ENCODE data around the gene EEF1AKMT4. TPM values are rescaled to one million over a fixed set of nuclear protein-coding genes. Genes with fewer than 3 reads are reported as not detected.

Gene EEF1AKMT4
- total and polyA plus RNA-seq, 2 of the 4 experiments (the other 2 are of a cell fraction), result 2.9 to 3.6 TPM

DNA sequence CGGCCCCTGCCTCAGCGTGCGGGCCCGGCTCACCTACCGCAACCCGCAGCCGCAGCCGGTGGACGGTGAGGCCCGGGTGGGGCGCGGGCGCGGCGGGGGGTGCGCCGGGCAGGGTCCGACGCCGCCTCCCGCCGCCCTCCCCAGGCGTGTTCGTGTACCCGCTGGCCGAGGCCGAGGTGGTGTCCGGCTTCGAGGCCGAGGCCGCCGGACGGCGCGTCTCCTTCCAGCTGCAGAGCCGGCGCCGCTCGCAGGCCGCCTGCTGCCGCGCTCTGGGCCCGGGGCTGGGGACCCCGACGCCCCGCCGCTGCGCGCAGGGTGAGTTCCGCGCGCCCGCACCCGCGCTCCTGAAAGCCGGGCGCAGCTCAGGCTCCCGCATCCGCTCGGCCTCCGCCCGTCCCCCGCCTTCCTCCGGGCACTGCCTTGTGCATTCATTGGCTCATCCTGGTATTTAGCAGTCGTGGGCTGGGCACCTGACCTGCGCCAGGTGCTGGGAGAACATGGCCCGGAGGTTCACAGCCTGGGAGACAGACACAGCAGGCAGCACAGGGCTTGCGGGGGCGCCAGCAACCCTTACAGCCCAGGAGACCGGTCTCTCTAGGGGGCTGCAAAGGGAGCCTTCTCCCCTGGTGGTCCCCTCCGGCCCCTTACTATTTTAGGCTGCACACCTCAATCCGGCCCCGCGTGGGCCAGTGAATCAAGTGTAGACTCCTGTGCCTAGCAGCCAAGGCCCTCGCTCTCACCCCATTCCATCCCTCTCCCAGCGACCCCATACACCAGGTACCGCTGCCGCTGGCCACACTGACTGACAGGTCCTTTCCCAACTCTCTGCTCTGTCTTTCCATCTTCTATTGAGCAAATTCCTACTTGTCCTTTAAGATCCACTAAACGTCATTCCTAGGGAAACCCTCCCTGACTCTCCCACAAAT, 18.6 kb upstream of the EEF1AKMT4 start:
- in situ Hi-C loops (cut with MboI; ENCODE audit: low sequenced_read_pairs) (no loop called here), dilution Hi-C loops (cut with HindIII; ENCODE audit: low sequenced_read_pairs, unreplicated experiment) (no loop called here), intact Hi-C loops (cut with micrococcal nuclease) (no loop called here)
- Histone ChIP-seq H4K8ac (ENCODE audit: low read depth in 2 of 2, low read length in 2 of 2) (no peak overlapping the region), H3K4me1 (ENCODE audit: control insufficient read depth, insufficient read depth, low read length) (no peaks in the 10 kb centered on the region; the same call in 1 of the 2 replicates), H3K79me1 (ENCODE audit: low read depth in 1 of 2, low read length in 2 of 2) (no peaks in the 10 kb centered on the region), H2AFZ (replicated peaks; ENCODE audit: low read length, poor library complexity) (peak overlapping the region; percentile 19), H4K20me1 (ENCODE audit: insufficient read depth, low read length) (no peaks in the 10 kb centered on the region; the same call in 1 of the 2 replicates), H2BK5ac (ENCODE audit: low read depth, low read length, poor library complexity, severe bottlenecking) (no peak overlapping the region), H3K23ac (ENCODE audit: low read depth, low read length) (no peak overlapping the region), H3K4ac (ENCODE audit: low read depth, low read length) (no peak overlapping the region), H4K91ac (ENCODE audit: insufficient read depth, low read depth, low read length) (no peak overlapping the region), H3K9ac (ENCODE audit: low read depth, low read length) (no peak overlapping the region), H3K4me2 (ENCODE audit: low read depth, low read length) (no peak overlapping the region), H3K27ac (ENCODE audit: insufficient read depth, low read length) (no peak overlapping the region), H3K9me1 (ENCODE audit: insufficient read depth, low read length) (0 out of 2 replicates have a peak, but pooled peaks cover 3% of the 10 kb centered on the region), H3K4me3 (ENCODE audit: insufficient read depth, low read depth, low read length) (no peak overlapping the region), H2AK5ac (ENCODE audit: low read depth, low read length) (no peak overlapping the region), H2BK20ac (ENCODE audit: low read depth, low read length) (no peak overlapping the region), H3K14ac (replicated peaks; ENCODE audit: low read depth, low read length) (no peak overlapping the region), H3K9me3 (ENCODE audit: control insufficient read depth, insufficient read depth, low read length) (no peaks in the 10 kb centered on the region), H2BK120ac (ENCODE audit: low read depth, low read length) (no peak overlapping the region), H2AK9ac (replicated peaks; ENCODE audit: low read depth, low read length, poor library complexity) (no peak overlapping the region), H3K56ac (ENCODE audit: extremely low read depth, insufficient read depth, low read length) (no peak overlapping the region), H2BK15ac (ENCODE audit: low read depth, low read length) (no peak overlapping the region), H3K27me3 (ENCODE audit: control insufficient read depth, insufficient read depth, low read length) (peaks cover 65% of the 10 kb centered on the region), H3K18ac (ENCODE audit: low read depth, low read length) (no peak overlapping the region), H4K5ac (ENCODE audit: low read depth, low read length) (no peak overlapping the region), H3K36me3 (ENCODE audit: control insufficient read depth, insufficient read depth, low read length) (no peaks in the 10 kb centered on the region)
- 0 out of 2 replicates have a peak, but pooled peaks have one; percentile 6 for ATAC-seq (ENCODE audit: low read depth)
- ChIA-PET CTCF (no interaction called here), POLR2A (ENCODE audit: unreplicated experiment) (no interaction called here)
- DNase-seq, result no peak
- 3% methylated on average over 55 of the region's 79 CpGs; no CpG with 5 or more reads in 1 of the 2 experiments for WGBS, 2 experiments (ENCODE audit: extremely low coverage in 2 of 2, insufficient read length in 1 of 2)
- BruUV-seq (replicated peaks), result no TSS peak
- TF ChIP-seq MAZ (IDR thresholded peaks at IDR 0.05; ENCODE audit: borderline replicate concordance, low read depth, low read length) (no peak), RFX5 (IDR thresholded peaks at IDR 0.05; ENCODE audit: low read depth, low read length) (no peak)

Measured in IMR-90 (cell line).